ENCODE results near the gene AGL.
A peak's percentile ranks its signal among the peaks of the same experiment; 100 is the strongest.
"Not testable (repeated sequence)": the region's sequence is repeated elsewhere in the genome, so short reads cannot be mapped to it uniquely, and the experiment has no call there.

Gene AGL

DNA sequence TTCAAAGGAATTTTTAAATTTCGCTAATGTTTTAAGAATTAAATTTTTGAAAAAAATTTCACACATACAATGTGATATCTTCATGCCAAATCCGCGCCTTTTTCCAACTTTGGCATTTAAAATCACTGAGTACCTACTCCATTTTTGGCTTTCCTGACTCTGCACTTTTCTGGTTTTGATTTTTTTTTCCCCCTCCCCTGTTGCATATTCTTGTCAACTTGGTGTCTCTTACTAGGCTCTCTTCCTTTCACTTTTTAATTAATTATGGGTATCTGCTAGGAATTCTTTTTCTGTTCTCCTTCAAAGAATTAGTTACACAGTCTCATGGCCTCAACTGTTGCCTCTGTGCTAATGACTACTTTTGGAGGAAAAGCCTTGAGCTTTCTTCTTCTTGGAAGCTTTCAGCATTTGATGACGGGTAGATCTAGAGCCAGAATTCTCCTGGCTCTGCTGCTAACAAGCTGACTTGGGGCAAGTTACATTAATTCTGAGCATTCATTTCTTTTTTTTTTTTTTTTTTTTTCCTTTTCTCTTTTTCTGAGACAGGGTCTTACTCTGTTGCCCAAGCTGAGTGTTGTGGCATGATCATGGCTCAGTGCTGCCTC lies 1.8 kb downstream of the AGL start:
- DNase-seq (ENCODE audit: low read depth in 2 of 2): no peak

DNA sequence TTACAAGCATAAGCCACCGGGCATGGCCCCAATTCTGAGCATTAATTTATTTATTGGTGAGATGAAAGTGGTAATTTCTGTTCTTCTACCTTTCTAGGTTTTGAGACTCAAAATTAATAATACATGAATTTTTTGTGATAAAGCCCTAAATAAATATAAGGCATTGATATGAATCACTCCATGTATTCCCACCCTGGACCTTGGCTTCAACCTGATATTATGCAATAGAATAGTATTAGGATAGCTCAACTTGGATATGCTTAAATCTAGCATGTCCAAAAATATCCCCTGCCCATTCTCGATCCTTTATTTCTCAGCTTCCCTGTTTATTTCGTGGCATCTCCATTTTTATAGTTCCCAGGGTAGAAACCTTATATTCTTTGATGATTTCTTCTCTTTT lies 2.5 kb downstream of the AGL start:
- peak in 1 of 2 experiments; percentile 1 for DNase-seq (ENCODE audit: low read depth in 2 of 2)

DNA sequence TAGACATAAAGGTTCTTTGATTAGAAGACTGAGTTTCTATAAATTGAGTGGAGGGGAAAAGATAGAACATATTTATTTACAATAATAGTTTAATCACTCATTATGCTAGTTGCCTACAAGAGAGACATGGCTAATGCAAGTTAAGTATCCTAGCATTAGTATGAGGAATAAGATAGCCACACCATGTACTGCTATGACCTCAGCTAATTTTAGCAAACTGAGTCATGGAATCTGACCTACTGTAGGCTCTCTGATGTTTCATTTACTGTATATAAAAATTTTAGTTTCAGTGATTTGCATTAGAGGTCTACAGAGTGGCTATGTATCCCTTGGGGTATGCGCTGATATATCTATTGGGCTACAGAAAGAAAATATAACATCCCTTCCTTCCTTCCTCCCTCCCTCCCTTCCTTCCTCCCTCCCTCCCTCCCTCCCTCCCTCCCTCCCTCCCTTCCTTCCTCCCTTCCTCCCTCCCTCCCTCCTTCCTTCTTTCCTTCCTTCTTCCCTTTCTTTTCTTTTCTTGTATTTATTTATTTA lies 5.8 kb downstream of the AGL start:
- DNase-seq (ENCODE audit: low read depth in 2 of 2): no peak

DNA sequence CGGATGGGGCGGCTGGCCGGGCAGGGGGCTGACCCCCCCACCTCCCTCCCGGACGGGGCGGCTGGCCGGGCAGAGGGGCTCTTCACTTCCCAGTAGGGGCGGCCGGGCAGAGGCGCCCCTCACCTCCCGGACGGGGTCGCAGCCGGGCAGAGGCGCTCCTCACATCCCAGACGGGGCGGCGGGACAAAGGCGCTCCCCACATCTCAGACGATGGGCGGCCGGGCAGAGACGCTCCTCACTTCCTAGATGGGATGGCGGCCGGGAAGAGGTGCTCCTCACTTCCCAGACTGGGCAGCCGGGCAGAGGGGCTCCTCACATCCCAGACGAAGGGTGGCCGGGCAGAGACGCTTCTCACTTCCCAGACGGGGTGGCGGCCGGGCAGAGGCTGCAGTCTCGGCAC lies 6.9 kb downstream of the AGL start:
- not testable (repeated sequence) for DNase-seq (ENCODE audit: low read depth in 2 of 2)

DNA sequence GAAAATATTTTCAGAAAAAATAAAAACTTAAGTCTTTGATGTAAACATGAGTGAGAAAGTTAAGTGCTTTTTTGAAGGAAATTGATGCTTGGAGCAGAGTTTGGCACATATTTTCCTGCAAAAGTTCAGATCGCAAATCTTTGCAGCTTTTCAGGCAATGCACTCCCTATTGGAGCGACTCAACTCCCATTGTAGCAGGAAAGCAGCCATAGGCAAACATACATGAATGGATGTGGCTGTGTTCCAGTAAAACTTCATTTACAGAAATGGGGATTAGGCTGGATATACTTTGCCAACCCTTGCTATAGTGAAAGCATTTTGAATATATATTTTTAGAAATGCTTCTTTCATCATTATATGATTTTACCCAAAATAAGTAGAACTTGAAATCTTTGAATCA lies 8.1 kb downstream of the AGL start:
- DNase-seq (ENCODE audit: low read depth in 2 of 2): no peak

DNA sequence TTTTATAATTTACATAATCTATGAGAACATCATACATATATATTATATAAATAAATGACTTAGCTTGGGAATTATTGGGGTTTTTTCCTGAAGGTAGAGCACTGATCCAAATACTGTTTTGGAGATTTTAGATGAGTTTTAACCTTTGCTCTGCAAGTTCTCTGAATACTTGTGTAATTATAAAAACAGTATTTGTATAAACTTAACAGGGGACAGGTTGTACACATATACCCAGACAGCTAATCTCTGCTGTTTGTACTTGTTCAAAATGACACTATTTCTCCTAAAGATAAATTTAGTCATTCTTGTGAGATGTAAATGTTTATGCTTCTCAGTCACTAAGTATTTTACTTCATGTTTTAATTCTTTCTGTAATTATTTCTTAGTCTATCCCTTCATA lies 8.7 kb downstream of the AGL start:
- DNase-seq (ENCODE audit: low read depth in 2 of 2): no peak

DNA sequence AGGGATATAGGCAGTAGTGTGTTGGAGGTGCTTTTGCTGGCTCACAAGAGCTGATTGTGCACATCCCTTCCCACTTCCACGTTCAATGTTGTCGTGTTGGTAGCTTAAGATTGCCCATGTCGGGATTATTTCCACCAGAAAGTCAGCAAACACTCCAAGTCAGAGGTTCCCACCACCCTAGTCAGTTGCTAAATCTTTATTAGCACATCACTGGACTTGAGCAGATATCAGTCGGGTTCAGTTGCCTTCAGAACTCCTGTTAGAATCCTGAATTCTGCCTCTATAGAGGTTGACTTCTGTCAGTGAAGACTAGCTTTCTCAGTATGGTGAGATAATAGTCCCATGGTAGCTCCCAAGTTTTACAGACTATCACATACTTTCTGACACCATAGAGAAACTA lies 10.5 kb downstream of the AGL start:
- DNase-seq (ENCODE audit: low read depth in 2 of 2): no peak

DNA sequence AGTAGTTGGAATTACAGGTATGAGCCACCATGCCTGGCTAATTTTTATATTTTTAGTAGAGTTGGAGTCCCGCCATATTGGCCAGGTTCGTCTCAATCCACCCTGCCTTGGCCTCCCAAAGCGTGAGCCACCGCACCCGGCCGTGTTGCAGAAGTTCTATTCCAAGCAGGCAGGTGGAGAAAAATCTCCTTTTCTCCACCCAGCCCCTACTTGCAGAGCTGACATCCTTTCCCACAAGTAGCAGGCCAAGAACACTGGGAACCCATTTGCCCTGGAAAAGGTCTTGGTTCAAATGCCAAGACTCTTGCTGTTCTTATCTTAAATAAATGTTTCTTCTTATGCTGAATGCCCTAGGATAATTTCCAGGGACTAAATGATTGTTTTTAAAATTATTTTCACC lies 17.5 kb downstream of the AGL start:
- DNase-seq (ENCODE audit: low read depth in 2 of 2): no peak

DNA sequence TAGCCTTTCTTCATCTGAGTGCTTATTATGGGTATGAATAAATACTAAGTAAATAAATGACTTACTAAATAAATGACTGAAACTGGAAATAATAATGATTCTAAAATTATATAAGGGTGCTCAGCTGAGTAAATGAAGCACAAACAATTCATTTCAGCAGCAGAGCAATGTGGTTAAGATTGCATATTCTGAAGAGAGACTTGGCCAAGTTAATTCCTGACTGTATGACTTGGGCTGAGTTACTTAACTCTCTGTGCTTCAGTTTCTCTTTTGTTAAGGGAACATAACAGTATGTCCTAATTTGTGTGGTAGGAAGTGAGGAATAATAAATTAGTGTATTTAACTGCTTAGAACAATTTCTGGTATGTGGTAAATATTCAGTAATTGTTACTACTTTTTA lies 19.1 kb downstream of the AGL start:
- no peak for DNase-seq (ENCODE audit: low read depth in 2 of 2)

DNA sequence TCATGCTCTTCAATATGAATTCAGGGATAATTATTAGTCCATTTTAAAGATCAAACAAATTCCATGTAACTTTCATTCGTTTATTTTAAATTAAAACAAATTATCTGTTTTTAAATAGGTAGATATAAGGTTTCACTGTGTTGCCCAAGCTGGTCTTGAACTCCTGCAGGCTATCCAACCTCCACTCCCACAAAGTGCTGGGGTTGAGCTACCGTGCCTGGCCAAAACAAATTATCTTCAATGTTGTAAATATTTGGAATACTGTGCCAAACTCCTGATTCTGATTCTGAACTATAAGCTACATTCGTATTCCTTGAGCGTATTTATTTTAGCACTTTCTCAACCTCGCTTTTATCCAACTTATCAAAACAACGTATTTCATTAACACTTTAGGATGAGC lies 19.6 kb downstream of the AGL start:
- DNase-seq (ENCODE audit: low read depth in 2 of 2): no peak

DNA sequence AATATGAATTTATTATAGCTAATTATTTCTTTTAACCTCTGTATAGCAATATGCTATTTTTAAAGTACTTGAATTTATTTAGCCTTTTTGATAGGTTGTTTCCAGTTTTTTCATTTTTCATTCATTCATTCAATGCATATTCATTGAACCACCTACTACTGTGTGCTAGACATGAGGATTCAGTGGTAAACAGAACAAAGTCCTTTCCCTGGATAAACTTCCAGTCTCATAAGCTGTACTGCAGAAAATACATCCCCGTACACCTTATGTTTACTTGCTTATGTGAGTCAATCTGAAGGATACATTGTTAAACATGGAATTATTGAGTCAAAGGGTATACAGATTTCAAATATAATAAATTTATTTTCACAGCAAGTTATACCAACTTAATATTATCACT lies 21.9 kb downstream of the AGL start:
- no peak for DNase-seq (ENCODE audit: low read depth in 2 of 2)

DNA sequence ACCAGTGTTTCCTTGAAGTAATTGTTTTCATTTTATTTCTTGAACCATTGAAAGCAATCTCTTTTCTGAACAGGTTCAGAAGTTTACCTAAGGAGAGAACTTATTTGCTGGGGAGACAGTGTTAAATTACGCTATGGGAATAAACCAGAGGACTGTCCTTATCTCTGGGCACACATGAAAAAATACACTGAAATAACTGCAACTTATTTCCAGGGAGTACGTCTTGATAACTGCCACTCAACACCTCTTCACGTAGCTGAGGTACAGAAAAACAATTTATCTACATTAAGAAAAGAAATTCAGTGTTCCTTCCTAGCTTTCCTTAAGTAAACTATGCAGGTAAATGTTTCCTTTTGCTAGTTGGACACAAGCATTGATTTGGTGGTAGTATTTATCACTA lies 27.4 kb downstream of the AGL start:
- DNase-seq (ENCODE audit: low read depth in 2 of 2): no peak

DNA sequence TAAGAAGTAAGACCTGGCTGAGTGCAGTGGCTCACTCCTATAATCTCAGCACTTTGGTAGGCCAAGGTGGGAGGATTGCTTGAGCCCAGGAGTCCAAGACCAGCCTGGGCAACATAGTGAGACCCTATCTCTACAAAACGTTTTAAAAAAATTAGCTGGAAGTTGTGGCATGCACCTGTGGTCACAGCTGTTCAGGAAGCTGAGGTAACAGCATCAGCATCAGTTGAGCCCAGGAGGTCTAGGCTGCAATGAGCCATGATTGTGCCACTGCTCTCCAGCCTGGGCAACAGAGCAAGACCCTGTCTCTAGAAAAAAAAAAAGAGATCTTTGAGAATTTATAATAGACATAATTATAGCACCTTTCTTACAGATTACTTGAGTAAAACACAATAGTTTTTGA lies 36.0 kb downstream of the AGL start:
- DNase-seq (ENCODE audit: low read depth in 2 of 2): no peak

DNA sequence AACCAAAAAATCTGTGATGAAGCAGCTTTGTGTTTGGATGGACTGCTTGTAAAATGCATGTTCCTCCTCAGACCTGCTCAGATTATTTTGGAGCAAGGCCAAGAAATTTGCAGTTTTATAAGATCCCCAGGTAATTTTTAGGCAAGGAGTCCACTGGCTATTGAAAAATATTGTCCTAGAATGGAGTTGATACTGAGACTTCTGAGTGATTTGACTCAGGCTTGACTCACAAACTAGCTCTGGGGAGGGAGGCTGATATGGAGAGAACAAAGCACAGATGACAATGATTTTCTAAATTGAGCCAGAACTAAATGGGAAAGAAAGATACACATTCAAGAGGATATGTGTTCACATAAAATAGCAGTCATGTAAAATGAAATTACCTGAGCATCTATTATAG lies 36.7 kb downstream of the AGL start:
- DNase-seq (ENCODE audit: low read depth in 2 of 2): no peak

DNA sequence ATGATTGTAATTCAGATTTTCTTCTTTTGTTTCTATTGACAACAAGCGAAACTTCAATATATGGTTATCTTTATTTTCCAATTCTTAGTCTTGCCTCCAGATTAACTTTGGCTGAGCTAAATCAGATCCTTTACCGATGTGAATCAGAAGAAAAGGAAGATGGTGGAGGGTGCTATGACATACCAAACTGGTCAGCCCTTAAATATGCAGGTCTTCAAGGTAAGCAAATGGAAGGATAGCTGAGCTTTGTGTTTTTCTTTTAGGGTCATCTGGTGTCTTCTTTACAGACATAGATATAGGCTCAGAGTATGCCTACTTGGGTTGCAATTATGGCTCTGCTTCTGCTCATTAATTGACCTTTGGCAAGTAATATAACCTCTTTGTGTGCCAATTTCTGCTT lies 37.7 kb downstream of the AGL start:
- no peak for DNase-seq (ENCODE audit: low read depth in 2 of 2)

DNA sequence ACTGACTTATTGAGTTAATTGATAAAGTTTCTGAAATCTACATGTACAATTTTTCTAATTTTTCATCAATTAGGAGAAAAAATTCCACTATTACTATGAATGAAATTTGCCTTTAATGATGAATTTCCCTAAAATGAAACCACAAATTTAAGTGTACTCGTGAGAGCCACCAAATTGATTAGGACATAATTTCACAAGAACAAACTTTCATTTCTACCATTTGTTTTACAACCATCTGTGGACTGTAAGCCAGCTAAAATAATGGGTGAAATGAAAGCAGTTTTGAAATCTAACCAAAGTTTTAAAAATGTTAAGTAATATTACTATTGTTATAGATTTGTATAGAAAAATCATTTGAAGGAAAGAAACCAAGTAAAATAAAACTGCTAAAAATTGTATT lies 41.8 kb downstream of the AGL start:
- DNase-seq (ENCODE audit: low read depth in 2 of 2): no peak

DNA sequence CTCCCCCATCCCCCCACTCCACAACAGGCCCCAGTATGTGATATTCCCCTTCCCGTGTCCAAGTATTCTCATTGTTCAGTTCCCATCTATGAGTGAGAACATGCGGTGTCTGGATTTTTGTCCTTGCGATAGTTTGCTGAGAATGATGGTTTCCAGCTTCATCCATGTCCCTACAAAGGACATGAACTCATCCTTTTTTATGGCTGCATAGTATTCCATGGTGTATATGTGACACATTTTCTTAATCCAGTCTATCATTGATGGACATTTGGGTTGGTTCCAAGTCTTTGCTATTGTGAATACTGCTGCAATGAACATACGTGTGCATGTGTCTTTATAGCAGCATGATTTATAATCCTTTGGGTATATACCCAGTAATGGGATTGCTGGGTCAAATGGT lies 53.1 kb downstream of the AGL start:
- not testable (repeated sequence) for DNase-seq (ENCODE audit: low read depth in 2 of 2)

DNA sequence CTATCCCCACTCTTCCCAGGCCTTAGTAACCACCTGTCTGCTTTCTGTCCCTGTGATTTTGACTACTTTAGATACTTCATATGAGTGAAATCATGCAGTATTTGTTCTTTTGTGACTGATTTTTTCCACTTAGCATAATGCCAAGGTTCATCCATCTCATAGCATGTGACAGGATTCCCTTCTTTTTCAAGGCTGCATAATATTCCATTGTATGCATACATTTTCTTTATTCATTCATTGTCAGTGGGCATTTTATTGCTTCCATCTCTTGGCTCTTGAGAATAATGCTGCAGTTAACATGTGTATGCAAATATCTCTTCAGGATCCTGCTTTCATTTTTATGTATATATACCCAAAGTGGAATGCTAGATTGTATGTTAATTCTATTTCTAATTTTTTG lies 56.4 kb downstream of the AGL start:
- no peak for DNase-seq (ENCODE audit: low read depth in 2 of 2)

DNA sequence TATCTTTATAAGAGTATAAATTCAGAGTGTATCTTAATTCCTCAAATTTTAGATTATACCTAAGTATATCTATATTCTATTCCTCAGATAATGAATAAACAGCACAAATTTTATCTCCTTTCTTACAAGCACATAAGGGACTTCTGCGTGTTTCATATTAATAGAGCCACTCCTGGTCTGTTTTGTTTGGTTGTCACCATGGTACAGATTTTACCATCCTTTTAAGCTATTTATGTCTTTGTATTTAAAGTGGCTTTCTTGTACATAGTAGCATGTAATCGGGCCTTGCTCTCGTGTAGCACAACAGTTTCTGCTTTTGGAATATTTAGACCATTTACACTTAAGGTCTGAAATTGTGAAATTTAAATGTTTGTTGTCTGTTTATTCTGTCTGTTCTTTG lies 67.1 kb downstream of the AGL start:
- no peak for DNase-seq (ENCODE audit: low read depth in 2 of 2)

DNA sequence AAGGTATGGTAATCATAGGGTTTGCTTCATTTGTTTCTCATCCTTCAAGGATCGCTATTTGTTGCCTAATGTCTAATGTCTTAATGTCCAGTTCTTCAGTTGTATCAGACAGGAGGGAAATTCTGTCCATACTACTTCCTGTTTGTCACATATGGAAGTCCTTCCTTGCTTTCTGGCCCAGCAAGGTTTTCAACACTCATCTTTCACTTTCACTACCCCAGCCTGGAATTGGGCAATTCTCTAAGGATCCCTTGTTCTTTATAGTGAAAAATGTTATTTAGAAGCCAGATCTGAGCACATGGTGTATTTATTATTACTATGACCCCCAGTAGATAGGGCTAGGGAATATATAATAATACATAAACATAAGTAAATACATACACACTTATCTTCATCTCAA lies 69.1 kb downstream of the AGL start:
- no peak for DNase-seq (ENCODE audit: low read depth in 2 of 2)

DNA sequence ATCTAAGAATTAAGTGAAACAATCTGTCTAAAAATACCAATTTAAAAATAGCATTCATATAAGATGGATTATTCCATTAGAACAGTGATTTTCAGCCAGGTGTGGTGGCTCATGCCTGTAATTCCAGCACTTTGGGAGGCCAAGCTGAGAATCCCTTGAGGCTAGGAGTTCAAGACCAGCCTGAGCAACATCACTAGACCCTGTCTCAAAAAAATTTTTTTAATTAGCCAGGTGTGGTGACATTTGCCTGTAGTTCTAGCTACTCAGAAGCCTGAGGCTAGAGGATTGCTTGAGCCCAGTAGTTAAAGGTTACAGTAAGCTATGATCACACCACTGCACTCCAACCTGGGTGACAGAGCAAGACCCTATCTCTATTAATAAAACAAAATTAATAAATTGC lies 84.6 kb downstream of the AGL start:
- DNase-seq (ENCODE audit: low read depth in 2 of 2): no peak

DNA sequence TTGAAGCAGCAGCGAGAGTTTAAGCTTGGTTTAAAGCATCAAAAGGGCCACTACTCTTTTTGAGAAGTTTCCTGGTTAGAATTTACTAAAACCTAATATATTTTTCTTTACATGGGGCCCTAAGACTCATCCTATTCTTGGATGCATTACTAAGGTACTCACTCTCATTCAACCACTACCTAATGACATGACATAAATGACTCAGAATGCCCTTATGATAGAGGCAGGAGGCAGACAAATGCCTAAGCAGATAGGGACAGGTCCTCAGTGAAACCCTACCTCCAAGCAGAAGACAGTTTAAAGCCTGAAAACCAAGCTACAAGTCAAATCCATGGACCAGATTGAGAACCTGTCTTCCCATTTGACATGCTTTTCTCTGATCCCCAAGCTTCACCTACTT lies 85.4 kb downstream of the AGL start:
- DNase-seq (ENCODE audit: low read depth in 2 of 2): no peak

DNA sequence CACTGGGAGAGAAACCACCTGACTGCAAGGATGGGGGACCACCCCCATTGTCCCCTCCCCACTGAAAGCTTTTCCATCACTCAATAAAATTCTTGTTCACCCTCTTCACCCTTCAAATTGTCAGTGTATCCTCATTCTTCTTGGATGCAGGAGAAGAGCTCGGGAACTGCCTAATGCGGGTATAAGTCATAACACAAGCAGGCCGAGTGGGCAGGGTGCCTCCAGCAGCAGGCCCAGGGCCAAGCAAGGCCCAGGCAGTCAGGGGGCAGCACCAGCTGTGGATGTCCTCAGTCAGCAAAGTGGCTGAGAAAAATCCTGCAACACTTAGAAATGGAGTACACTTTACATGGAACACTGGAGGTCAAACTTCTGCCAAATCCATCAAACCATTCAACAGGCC lies 85.9 kb downstream of the AGL start:
- no peak for DNase-seq (ENCODE audit: low read depth in 2 of 2)

DNA sequence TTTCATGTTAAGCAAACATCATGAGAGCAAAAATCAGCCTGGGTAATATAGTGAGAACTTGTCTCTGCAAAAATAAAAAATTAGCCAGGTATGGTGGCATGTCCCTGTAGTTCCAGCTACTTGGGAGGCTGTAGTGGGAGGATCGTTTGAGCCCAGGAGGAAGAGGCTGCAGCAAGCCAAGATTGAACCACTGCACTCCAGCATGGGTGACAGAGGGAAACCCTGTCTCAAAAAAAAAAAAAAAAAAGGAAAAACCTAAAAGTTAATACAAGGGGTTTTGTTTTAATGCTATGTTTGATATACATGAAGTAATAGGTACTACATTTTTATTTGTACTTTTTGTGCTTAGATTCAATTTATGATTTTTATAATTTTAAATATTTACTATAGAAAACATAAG lies 92.6 kb downstream of the AGL start:
- DNase-seq (ENCODE audit: low read depth in 2 of 2): no peak
